Epithelial cell of esophagus (primary cell): ENCODE results near the gene AAK1.

Source experiments
- DNase-seq: peaks from one replicate; pipeline ENCODE4 v3.0.0; 2010; ENCODE audit warnings: low read depth
- H3K4me3 ChIP-seq: 2 replicates; pipeline ENCODE4 v1.5.1; 2011; ENCODE audit warnings: mild to moderate bottlenecking, low read length, control low read depth
- TF ChIP-seq, protein P1 (sequence below): IDR thresholded peaks from 2 replicates; pipeline ENCODE4 v1.5.1; 2011; ENCODE audit warnings: low read depth, mild to moderate bottlenecking, low read length, control low read depth, inconsistent platforms; ENCODE audit not compliant: insufficient read depth; ENCODE audit errors: missing control alignments

AAK1 gene

DNA sequence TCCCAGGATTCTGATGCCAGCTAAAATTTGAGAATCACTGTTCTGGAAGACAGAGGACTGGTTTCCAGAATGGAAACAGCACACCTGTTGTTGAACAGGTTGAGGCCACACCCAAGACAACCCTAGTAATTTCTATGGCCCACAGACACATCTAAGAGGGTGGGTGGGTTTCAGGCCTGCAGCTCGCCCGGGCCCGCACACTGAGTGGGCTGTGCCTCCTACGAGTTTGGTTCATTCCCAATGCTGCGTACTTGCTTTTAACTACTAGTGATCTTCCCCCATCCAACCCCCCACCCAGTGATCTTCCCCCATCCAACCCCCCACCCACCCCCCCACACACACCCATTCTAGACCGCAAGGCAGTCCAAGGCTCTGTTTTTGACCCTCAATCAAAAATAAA is 205.0 kb downstream of the AAK1 start:
- TF ChIP-seq, protein P1, sequence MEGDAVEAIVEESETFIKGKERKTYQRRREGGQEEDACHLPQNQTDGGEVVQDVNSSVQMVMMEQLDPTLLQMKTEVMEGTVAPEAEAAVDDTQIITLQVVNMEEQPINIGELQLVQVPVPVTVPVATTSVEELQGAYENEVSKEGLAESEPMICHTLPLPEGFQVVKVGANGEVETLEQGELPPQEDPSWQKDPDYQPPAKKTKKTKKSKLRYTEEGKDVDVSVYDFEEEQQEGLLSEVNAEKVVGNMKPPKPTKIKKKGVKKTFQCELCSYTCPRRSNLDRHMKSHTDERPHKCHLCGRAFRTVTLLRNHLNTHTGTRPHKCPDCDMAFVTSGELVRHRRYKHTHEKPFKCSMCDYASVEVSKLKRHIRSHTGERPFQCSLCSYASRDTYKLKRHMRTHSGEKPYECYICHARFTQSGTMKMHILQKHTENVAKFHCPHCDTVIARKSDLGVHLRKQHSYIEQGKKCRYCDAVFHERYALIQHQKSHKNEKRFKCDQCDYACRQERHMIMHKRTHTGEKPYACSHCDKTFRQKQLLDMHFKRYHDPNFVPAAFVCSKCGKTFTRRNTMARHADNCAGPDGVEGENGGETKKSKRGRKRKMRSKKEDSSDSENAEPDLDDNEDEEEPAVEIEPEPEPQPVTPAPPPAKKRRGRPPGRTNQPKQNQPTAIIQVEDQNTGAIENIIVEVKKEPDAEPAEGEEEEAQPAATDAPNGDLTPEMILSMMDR = no peak
- H3K4me3 ChIP-seq = no peak overlapping the region
- DNase-seq = no peak

DNA sequence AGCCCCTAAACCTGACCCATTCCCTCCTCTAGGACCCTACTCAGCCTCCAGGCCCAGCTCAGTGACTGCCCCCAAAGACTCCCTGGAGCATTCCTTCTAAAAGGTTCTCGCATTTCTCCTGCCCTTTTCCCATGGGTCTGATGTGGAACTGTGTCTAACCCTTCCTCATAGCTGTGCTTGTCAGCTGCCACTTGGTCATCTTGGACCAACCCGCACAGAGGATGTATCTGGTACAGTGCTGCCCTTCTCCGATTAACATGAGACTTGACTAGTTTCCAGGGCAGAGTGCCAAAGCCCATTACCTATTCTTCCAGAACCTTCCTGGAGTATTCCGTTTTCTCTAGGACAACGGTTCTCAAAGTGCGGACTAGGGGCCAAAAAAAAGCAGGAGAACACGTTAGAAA is 205.8 kb downstream of the AAK1 start:
- TF ChIP-seq, protein P1 = no peak
- H3K4me3 ChIP-seq = peak overlapping the region; percentile 74
- DNase-seq = peak; percentile 34

DNA sequence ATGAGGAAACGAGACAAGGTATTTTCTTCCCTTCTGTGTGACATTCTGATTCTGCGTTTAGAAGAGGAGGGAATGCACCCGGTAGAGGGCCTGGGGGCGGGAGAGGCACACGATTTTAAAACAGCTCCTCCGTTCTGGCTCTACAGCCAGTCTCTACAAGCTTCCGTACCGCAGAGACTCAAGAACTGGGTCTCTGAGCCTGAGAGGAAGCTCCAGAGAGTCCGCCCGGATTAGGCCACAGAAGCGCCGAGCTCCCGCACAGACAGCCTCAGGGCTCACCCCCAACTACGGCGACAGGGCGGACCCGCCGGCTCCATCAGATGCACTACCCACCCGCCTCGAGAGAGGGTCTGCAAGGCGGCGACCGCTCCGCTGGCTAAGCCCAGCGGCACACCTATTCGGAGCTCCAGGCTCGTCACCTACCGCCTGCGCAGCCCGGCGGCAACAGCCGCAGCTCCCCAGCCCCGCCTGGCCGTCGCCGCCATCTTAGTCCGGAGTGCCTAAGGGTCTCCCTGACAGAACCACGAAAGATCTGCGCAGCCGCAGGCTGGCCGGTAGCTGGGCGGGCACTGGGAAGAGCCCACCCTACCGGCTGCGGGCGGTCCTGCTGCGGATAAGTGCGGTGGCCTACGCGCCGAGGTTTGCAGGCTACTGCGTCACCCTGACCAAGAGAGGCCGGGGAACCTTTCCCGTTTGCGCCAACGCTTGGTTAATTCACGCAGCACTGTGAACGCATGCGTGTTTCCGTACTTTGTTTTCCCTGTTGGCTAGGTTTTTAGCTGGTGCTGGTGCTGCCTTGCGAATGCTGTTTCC is 206.4 kb downstream of the AAK1 start, which contains the start of gene NFU1:
Gene NFU1, minus strand, starts transcription at position 498 of the 813 bp plus-strand sequence. Its CDS starts 13 bp downstream, at position 485.
- peak within 1 kb of the TSS; percentile 74 for H3K4me3 ChIP-seq
- peak; percentile 91 for DNase-seq
- TF ChIP-seq, protein P1 = peak; percentile 51

DNA sequence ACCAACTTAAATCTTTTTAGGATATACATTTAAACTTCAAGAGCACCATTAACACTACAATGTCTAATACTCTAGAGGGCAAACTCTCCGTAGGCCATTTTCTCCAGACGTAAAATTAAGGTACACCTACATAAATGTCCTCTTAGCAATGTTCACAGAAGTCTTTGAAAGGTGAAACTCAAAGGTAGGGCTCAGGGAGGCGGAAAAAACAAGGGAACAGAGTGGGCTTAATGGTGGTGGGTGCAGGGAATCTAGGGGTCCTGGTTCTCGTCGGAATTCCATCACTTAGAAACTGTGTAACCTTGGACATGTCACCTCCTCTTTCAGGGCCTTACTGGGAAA is 207.0 kb downstream of the AAK1 start:
- H3K4me3 ChIP-seq = peak overlapping the region; percentile 74
- peak; percentile 24 for DNase-seq
- TF ChIP-seq, protein P1 = no peak

DNA sequence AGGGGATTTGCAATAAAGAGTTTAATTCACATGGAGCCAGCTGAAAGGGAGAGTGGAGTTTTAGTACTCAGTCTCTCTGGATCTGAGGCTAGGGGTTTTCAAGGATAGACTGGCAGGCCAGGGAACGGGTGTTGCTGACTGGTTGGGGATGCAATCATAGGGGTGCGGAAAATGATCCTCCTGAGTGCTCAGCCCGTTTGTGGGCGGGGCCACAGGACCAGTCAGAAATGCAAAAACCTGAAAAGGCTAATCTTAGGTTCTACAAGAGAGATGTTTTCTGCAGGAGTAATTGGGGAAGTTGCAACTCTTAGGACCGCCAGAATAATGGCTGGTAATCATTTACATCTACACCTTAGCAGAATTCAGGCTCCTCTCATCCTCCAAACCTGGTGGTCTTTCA is 208.8 kb downstream of the AAK1 start:
- no peak for DNase-seq
- no peak overlapping the region for H3K4me3 ChIP-seq
- TF ChIP-seq, protein P1 = no peak

DNA sequence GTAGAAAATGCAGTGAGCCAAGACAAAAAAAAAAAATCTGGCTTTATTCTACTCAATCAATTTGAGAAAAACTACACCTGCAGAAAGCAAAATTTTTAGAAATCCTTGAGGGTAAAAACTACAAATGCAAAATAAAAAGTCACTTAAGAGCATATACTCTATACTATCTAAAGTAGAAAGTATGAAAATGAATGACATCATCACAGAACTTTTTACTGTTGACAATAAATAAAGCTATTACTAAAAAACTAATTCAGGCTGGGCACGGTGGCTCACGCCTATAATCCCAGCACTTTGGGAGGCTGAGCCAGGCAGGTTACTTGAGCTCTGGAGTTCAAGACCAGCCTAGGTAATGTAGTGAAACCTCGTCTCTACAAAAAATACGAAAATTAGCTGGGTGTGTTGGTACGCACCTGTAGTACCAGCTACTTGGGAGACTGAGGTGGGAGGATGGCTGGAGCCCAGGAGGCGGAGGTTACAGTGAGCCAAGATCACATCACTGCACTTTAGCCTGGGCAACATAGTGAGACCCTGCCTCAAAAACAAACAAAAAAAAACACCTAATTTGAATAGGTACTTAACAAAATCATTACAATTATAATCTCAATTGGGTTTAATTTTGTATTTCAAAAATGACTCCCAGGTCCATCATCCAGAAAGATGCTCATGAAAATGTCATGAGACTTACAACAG is 213.9 kb downstream of the AAK1 start:
- no peak overlapping the region for H3K4me3 ChIP-seq
- TF ChIP-seq, protein P1 = no peak
- DNase-seq = no peak
